Smooth muscle cell (in vitro differentiated cells): ENCODE measurements around the gene DAND5. TPM values are rescaled to one million over a fixed set of nuclear protein-coding genes. Genes with fewer than 3 reads are reported as not detected.

Source experiments
- DNase-seq: peaks from one replicate; lab custom pipeline; 2025; ENCODE audit not compliant: unreplicated experiment; lab: John Stamatoyannopoulos, UW
- H2AFZ ChIP-seq: fragments of 200-600 bp; sonication (generic); 2 replicates; pipeline ENCODE4 v1.6.0; 2016; ENCODE audit warnings: antibody characterized with exemption, low read depth, mild to moderate bottlenecking
- H3F3A ChIP-seq: fragments of 200-600 bp; sonication (generic); 2 replicates; pipeline ENCODE4 v1.6.0; 2017; ENCODE audit warnings: antibody characterized with exemption, low read depth
- H3K27ac ChIP-seq: fragments of 200-600 bp; sonication (generic); 2 replicates; pipeline ENCODE4 v1.5.1; 2016; ENCODE audit warnings: low read depth, mild to moderate bottlenecking
- H3K27me3 ChIP-seq: fragments of 200-600 bp; sonication (generic); 2 replicates; pipeline ENCODE4 v1.6.1; 2016; ENCODE audit warnings: low read depth, mild to moderate bottlenecking
- H3K36me3 ChIP-seq: fragments of 200-600 bp; sonication (generic); 2 replicates; pipeline ENCODE4 v1.5.1; 2016; ENCODE audit warnings: low read depth
- H3K4me1 ChIP-seq: fragments of 200-600 bp; sonication (generic); 2 replicates; pipeline ENCODE4 v1.5.1; 2016; ENCODE audit warnings: low read depth
- H3K4me2 ChIP-seq: fragments of 200-600 bp; sonication (generic); 2 replicates; pipeline ENCODE4 v1.6.0; 2016; ENCODE audit warnings: mild to moderate bottlenecking
- H3K4me3 ChIP-seq: fragments of 200-600 bp; sonication (generic); 2 replicates; pipeline ENCODE4 v1.5.1; 2016; ENCODE audit warnings: mild to moderate bottlenecking
- H3K79me2 ChIP-seq: fragments of 200-600 bp; sonication (generic); 2 replicates; pipeline ENCODE4 v1.6.0; 2016; ENCODE audit warnings: low read depth, mild to moderate bottlenecking
- H3K9ac ChIP-seq: fragments of 200-600 bp; sonication (generic); 2 replicates; pipeline ENCODE4 v1.6.0; 2016; ENCODE audit warnings: low read depth
- H3K9me3 ChIP-seq: fragments of 200-600 bp; sonication (generic); replicated peaks from 2 replicates; pipeline ENCODE4 v1.5.1; 2016; ENCODE audit warnings: low read depth
- H4K20me1 ChIP-seq: fragments of 200-600 bp; sonication (generic); 2 replicates; pipeline ENCODE4 v1.6.0; 2016; ENCODE audit warnings: low read depth
- WGBS: methylation state at CpG from one replicate; pipeline ENCODE4 v1.1.7; 2016; ENCODE audit warnings: low lambda C conversion rate; 5-methylcytosine and 5-hydroxymethylcytosine counted together
- polyA plus RNA-seq: library from polyadenylated mRNA; unstranded; fragments of >200 nt; fragmentation: Nextera tagmentation; extraction: Ambion mirVana; gene quantifications from 2 replicates; pipeline ENCODE4 v1.2.1, GENCODE V29; 2016
- total RNA-seq: library from RNA; depleted of rRNA; stranded (reverse); fragments of >200 nt; gene quantifications from 2 replicates; pipeline ENCODE4 v1.2.3, GENCODE V29; 2014
- TF ChIP-seq, protein P1 (sequence below): fragments of 200-600 bp; sonication (generic); IDR thresholded peaks from 2 replicates; pipeline ENCODE4 v1.5.1; 2017; ENCODE audit warnings: borderline replicate concordance, mild to moderate bottlenecking, antibody characterized with exemption; ENCODE audit not compliant: insufficient read depth, poor library complexity, severe bottlenecking

DAND5 gene
- total and polyA plus RNA-seq, 2 experiments from 2014 or later = not detected

DNA sequence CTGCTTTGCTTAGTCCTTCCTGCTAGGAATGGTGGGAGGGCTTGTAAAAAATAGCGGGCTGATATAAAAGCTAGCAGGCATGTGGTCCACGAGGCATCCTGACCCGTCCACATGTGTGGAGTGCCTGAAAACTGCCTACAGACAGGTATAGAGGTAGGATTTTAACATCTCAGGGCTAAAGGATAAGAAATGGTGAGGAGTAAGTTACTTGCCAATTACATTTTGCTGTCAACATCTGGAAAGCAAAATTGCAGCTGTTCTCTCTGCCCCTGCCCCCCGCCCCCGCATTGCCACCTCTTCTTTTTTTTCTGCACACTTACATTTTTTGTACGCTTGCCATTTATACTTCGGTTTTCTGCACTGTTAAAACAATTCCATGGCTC lies 46.9 kb downstream of the DAND5 start:
- H3K27me3 ChIP-seq = peaks cover 100% of the 10 kb centered on the region
- WGBS = 21% methylated on average over 7 of the region's 7 CpGs
- peak overlapping the region; percentile 66 for H3K4me2 ChIP-seq
- H3K4me3 ChIP-seq = no peak overlapping the region
- H3F3A ChIP-seq = no peaks in the 10 kb centered on the region
- H3K79me2 ChIP-seq = no peaks in the 10 kb centered on the region
- H3K9me3 ChIP-seq = no peaks in the 10 kb centered on the region
- no peak overlapping the region for H3K27ac ChIP-seq
- no peaks in the 10 kb centered on the region for H3K36me3 ChIP-seq
- TF ChIP-seq, protein P1, sequence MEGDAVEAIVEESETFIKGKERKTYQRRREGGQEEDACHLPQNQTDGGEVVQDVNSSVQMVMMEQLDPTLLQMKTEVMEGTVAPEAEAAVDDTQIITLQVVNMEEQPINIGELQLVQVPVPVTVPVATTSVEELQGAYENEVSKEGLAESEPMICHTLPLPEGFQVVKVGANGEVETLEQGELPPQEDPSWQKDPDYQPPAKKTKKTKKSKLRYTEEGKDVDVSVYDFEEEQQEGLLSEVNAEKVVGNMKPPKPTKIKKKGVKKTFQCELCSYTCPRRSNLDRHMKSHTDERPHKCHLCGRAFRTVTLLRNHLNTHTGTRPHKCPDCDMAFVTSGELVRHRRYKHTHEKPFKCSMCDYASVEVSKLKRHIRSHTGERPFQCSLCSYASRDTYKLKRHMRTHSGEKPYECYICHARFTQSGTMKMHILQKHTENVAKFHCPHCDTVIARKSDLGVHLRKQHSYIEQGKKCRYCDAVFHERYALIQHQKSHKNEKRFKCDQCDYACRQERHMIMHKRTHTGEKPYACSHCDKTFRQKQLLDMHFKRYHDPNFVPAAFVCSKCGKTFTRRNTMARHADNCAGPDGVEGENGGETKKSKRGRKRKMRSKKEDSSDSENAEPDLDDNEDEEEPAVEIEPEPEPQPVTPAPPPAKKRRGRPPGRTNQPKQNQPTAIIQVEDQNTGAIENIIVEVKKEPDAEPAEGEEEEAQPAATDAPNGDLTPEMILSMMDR = no peak
- H4K20me1 ChIP-seq = peaks cover 94% of the 10 kb centered on the region
- H2AFZ ChIP-seq = no peak overlapping the region
- peaks cover 31% of the 10 kb centered on the region for H3K4me1 ChIP-seq
- H3K9ac ChIP-seq = no peak overlapping the region
- DNase-seq = no peak

DNA sequence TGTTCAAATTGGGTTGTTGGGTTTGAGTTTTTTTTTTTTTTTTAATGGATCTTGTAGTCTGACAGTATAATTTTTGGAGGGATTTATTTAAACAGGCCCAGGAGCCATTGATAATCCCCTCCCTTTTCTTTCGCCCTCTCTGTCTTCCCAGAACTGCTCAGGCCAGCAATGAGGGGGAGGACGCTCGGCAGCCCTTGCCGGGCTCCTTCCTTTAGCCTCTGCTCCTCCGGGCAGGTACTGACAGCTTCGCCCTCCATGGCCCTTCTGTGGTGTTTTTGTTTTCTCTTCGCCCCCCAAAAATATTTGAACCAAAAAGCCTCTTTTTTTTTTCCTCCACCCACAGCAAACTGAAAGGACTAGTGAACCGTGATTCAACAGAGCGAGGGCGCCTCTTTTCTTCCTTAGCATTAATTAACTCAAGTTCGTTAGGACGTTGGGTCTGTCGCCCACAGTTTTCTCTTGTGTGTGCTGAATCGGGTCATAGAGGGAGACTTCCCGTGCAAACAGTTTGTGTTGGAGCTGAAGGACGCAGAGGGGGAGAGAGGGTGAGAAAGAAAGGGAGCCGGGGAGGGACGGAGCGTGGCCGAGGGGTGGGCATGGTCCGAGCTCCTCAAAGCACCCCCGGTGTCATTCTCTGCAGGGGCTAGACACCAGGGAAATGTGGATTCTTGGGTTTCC lies 47.4 kb downstream of the DAND5 start:
- Histone ChIP-seq H3K27ac (no peak overlapping the region), H3K9me3 (no peaks in the 10 kb centered on the region), H3K27me3 (peaks cover 100% of the 10 kb centered on the region), H3K4me3 (no peak overlapping the region), H3K36me3 (no peaks in the 10 kb centered on the region), H2AFZ (no peak overlapping the region), H3K4me1 (peaks cover 31% of the 10 kb centered on the region), H3F3A (no peaks in the 10 kb centered on the region), H3K79me2 (no peaks in the 10 kb centered on the region), H4K20me1 (peaks cover 93% of the 10 kb centered on the region), H3K9ac (no peak overlapping the region), H3K4me2 (peak overlapping the region; percentile 66)
- DNase-seq = no peak
- TF ChIP-seq, protein P1 = no peak
- WGBS = 18% methylated on average over 22 of the region's 22 CpGs

DNA sequence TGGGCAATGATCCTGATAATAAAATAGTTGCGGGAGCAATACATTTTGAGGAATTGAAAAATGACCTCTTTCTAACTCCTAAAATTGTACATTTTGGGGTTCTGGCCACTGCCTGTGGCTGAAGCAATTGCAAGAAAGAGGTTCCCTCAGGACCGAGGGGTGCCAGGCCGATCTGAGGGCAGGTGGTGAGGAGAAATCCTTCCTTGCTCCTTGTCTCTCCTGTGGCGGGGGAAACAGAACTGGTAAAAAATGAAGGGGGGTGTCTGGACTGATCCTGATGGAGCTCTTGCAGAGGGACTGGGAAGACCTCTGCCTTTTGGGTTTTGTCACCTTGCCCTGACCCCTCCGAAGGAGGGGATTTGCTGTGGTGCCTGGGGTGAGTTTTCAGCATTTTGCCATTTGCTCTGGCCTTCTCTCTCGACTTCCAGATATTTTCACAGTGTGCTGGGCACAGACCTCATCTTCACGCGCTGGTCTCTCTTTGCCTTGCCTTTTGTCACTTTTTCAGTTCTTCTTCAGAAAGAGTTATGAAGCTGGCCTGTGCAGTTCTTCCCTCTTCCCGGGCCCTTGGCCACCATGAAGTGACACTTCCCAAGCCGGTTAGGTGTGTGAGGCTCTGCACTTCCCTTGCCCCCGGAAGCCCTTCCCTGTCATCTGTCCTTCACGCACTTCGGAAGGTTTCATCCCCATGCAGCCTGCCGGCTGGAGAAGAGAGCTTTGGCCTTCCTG lies 48.1 kb downstream of the DAND5 start:
- Histone ChIP-seq H3K9ac (no peak overlapping the region), H3K4me1 (peaks cover 31% of the 10 kb centered on the region), H3K4me2 (no peak overlapping the region), H3F3A (no peaks in the 10 kb centered on the region), H3K27ac (no peak overlapping the region), H3K4me3 (no peak overlapping the region), H3K36me3 (no peaks in the 10 kb centered on the region), H3K79me2 (no peaks in the 10 kb centered on the region), H4K20me1 (peaks cover 93% of the 10 kb centered on the region), H2AFZ (no peak overlapping the region), H3K27me3 (peaks cover 100% of the 10 kb centered on the region), H3K9me3 (no peaks in the 10 kb centered on the region)
- 40% methylated on average over 14 of the region's 14 CpGs for WGBS
- TF ChIP-seq, protein P1 = no peak
- no peak for DNase-seq
